IPS DF 6.9 (cell line): ENCODE measurements around the gene HEBP2.

Source experiments
- DNase-seq: peaks from one replicate; pipeline ENCODE4 v3.0.0-alpha.2; 2013; ENCODE audit warnings: low read depth, low spot score
- H3K27ac ChIP-seq: one replicate; pipeline ENCODE4 v1.5.1; 2013; ENCODE audit warnings: low read length, control low read depth
- H3K27me3 ChIP-seq: 2 replicates; pipeline ENCODE4 v1.6.1; 2013; ENCODE audit warnings: mild to moderate bottlenecking, low read length; ENCODE audit not compliant: control insufficient read depth, insufficient read depth
- H3K36me3 ChIP-seq: 2 replicates; pipeline ENCODE4 v1.6.1; 2013; ENCODE audit warnings: low read length; ENCODE audit not compliant: control insufficient read depth, insufficient read depth
- H3K4me1 ChIP-seq: 2 replicates; pipeline ENCODE4 v1.6.1; 2013; ENCODE audit warnings: low read length; ENCODE audit not compliant: control insufficient read depth, insufficient read depth
- H3K4me3 ChIP-seq: 2 replicates; pipeline ENCODE4 v1.5.1; 2013; ENCODE audit warnings: mild to moderate bottlenecking, low read length
- H3K9me3 ChIP-seq: 2 replicates; pipeline ENCODE4 v1.6.1; 2013; ENCODE audit warnings: low read length, inconsistent platforms; ENCODE audit not compliant: control insufficient read depth, insufficient read depth
- WGBS: extraction: QIAGEN DNeasy Blood & Tissue Kit; methylation state at CpG from one replicate; pipeline ENCODE4 v1.1.7; 2013; ENCODE audit warnings: mixed read lengths, missing lambda C conversion rate; ENCODE audit not compliant: insufficient read length, insufficient coverage; 5-methylcytosine and 5-hydroxymethylcytosine counted together

HEBP2 gene

DNA sequence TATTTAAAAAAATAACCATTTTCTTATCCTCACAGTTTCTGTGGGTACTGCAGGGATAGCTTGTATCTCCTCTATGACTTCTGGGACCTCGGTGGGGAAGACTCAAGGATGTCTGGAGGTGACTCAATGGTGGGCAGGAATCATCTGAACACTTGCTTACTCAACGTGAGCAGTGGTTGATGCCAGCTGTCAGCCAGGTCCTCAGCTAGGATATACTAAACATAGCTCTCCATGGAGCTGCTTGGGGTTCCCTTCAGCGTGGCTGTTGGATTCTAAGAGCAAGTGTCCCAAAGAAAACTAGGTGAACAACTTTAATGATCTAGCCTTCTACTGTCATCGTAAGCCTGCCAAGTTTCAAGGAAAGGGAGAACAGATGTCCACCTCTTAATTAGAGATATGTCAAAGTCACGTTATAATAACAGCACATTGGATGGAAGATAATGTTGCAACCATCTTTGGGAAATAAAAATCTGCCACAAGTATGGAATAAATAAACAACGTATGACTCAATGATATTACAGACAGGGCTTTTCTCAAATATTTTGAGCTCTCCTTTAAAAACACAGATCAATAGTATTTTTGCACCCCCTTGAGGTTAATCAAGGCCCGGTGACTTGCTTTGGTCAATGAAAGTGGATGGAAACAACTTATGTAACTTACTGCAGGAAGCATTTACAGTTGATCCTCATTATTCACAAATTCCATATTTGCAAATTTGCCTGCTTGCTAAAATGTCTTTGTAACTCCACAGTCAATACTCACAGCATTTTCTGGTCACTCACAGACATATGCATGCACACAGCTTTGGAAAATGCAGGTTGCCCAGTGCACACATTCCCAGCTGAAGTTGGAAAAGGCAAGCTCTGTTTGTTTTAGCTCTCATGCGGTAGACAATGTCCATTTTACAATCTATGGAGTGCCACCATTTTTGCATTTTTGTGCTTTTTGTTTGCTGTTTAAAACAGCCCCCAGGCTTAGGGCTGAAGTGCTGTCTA lies 6.6 kb upstream of the HEBP2 start:
- Histone ChIP-seq H3K4me1 (no peaks in the 10 kb centered on the region), H3K4me3 (no peak overlapping the region), H3K27me3 (no peaks in the 10 kb centered on the region), H3K9me3 (no peaks in the 10 kb centered on the region), H3K27ac (no peak overlapping the region), H3K36me3 (no peaks in the 10 kb centered on the region)
- no CpG with 5 or more reads among the region's 8 CpGs for WGBS
- DNase-seq: no peak

DNA sequence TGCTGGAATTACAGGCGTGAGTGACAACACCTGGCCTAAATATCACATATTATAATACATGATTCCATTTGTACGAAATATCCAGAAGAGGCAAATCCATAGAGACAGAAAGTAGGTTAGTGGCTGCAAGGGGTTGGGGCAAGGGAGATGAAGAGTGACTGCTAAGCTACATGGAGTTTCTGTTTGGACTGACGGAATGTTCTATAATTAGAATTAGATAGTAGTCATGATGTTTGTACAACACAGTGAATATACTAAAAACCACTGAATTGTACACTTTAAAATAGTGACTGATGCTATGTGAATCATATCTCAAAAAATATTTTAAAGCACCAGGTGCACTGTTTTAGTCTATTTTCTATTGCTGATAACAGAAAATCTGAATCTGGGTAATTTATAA lies 3.7 kb upstream of the HEBP2 start:
- DNase-seq: no peak
- WGBS: no CpG with 5 or more reads among the region's 3 CpGs
- no peak overlapping the region for H3K27ac ChIP-seq

GRCh38 chr6:138401960-138402837 lies 1.8 kb upstream of the HEBP2 start:
- no peak overlapping the region for H3K4me3 ChIP-seq
- H3K36me3 ChIP-seq: no peaks in the 10 kb centered on the region
- no peaks in the 10 kb centered on the region for H3K27me3 ChIP-seq
- DNase-seq: no peak
- peaks cover 3% of the 10 kb centered on the region; the same call in 1 of the 2 replicates for H3K4me1 ChIP-seq
- no peak overlapping the region for H3K27ac ChIP-seq
- WGBS: no CpG with 5 or more reads among the region's 14 CpGs
- H3K9me3 ChIP-seq: no peaks in the 10 kb centered on the region

More for the DNA sequence above, 3.7 kb upstream of the HEBP2 start:
- Histone ChIP-seq H3K4me1 (peaks cover 3% of the 10 kb centered on the region; the same call in 1 of the 2 replicates), H3K9me3 (no peaks in the 10 kb centered on the region), H3K4me3 (no peak overlapping the region), H3K27me3 (no peaks in the 10 kb centered on the region), H3K36me3 (no peaks in the 10 kb centered on the region)

- peaks cover 3% of the 10 kb centered on the region; the same call in 1 of the 2 replicates for H3K4me1 ChIP-seq
- DNase-seq: no peak
- H3K27ac ChIP-seq: no peak overlapping the region
- H3K4me3 ChIP-seq: no peak overlapping the region
- peaks cover 5% of the 10 kb centered on the region; the same call in 1 of the 2 replicates for H3K36me3 ChIP-seq
- WGBS: no CpG with 5 or more reads among the region's 8 CpGs
- H3K9me3 ChIP-seq: no peaks in the 10 kb centered on the region
- no peaks in the 10 kb centered on the region for H3K27me3 ChIP-seq
Measured at GRCh38 chr6:138402838-138403187, 1.2 kb upstream of the HEBP2 start.

GRCh38 chr6:138403324-138403800 lies 661 bp upstream of the HEBP2 start:
- no CpG with 5 or more reads among the region's 30 CpGs for WGBS
- no peak overlapping the region for H3K27ac ChIP-seq
- DNase-seq: no peak

DNA sequence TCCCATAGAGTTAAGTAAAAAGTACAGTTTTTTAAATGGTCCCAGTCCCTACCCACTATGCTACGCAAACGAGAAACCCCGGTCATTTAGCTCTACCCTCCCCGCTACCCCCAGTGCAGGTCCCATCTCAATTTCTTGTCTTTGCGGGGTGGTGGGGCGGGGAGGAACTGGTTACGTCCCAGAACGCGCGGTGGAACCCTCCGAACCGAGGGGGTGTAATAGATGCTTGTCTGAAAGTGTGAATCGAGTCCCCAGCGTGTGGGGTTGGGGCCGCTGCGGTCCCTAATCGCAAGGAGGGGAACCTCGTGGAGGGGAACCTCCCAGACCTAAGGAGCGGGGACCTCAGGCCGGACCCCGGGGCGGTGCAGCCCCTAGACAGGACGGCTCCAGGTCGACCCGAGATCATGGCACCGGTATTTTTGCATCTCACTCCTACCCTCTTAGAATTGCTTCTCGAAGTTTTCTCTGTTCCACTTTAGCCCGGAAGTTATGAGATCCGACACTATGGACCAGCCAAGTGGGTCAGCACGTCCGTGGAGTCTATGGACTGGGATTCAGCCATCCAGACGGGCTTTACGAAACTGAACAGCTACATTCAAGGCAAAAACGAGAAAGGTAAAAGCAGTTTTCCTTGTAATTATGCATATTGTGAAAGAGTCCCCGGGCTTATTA lies 779 bp downstream of the HEBP2 start:
- H3K9me3 ChIP-seq: no peaks in the 10 kb centered on the region
- H3K4me1 ChIP-seq: peaks cover 3% of the 10 kb centered on the region; the same call in 1 of the 2 replicates
- H3K27me3 ChIP-seq: no peaks in the 10 kb centered on the region
- no peak overlapping the region for H3K27ac ChIP-seq
- DNase-seq: no peak
- no CpG with 5 or more reads among the region's 35 CpGs for WGBS
- H3K4me3 ChIP-seq: peak overlapping the region; percentile 76; the same call in 1 of the 2 replicates
- peaks cover 5% of the 10 kb centered on the region; the same call in 1 of the 2 replicates for H3K36me3 ChIP-seq

More at GRCh38 chr6:138403324-138403800, 661 bp upstream of the HEBP2 start:
- H3K9me3 ChIP-seq: no peaks in the 10 kb centered on the region
- peaks cover 5% of the 10 kb centered on the region; the same call in 1 of the 2 replicates for H3K36me3 ChIP-seq
- H3K4me1 ChIP-seq: peaks cover 3% of the 10 kb centered on the region; the same call in 1 of the 2 replicates
- H3K27me3 ChIP-seq: no peaks in the 10 kb centered on the region
- H3K4me3 ChIP-seq: peak overlapping the region; percentile 67; the same call in 1 of the 2 replicates

- Histone ChIP-seq H3K4me3 (no peak overlapping the region), H3K36me3 (peaks cover 5% of the 10 kb centered on the region; the same call in 1 of the 2 replicates), H3K27ac (no peak overlapping the region), H3K27me3 (no peaks in the 10 kb centered on the region), H3K4me1 (peaks cover 3% of the 10 kb centered on the region; the same call in 1 of the 2 replicates), H3K9me3 (no peaks in the 10 kb centered on the region)
- no peak for DNase-seq
- no CpG with 5 or more reads among the region's 5 CpGs for WGBS
Measured at GRCh38 chr6:138405816-138406413, 1.9 kb downstream of the HEBP2 start.

DNA sequence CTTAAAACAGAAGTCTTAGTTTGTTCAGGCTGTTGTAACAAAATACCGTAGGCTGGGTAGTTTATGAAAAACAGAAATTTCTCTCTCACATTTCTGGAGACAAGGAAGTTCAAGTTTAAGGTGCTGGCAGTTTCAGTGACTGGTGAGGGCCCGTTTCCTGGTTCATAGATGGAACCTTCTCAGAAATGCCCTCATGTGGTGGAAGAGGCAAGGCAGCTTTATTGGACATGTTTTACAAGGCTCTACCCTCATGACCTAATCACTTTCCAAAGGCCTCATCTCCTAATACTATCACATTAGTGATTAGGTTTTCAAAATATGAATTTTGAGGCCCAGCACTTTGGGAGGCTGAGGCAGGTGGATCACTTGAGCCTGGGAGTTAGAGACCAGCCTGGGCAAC lies 2.4 kb downstream of the HEBP2 start:
- no peaks in the 10 kb centered on the region for H3K9me3 ChIP-seq
- no peak overlapping the region for H3K27ac ChIP-seq
- no CpG with 5 or more reads among the region's 2 CpGs for WGBS
- no peak overlapping the region for H3K4me3 ChIP-seq
- DNase-seq: no peak
- peaks cover 3% of the 10 kb centered on the region; the same call in 1 of the 2 replicates for H3K4me1 ChIP-seq
- no peaks in the 10 kb centered on the region for H3K27me3 ChIP-seq
- H3K36me3 ChIP-seq: peaks cover 5% of the 10 kb centered on the region; the same call in 1 of the 2 replicates

DNA sequence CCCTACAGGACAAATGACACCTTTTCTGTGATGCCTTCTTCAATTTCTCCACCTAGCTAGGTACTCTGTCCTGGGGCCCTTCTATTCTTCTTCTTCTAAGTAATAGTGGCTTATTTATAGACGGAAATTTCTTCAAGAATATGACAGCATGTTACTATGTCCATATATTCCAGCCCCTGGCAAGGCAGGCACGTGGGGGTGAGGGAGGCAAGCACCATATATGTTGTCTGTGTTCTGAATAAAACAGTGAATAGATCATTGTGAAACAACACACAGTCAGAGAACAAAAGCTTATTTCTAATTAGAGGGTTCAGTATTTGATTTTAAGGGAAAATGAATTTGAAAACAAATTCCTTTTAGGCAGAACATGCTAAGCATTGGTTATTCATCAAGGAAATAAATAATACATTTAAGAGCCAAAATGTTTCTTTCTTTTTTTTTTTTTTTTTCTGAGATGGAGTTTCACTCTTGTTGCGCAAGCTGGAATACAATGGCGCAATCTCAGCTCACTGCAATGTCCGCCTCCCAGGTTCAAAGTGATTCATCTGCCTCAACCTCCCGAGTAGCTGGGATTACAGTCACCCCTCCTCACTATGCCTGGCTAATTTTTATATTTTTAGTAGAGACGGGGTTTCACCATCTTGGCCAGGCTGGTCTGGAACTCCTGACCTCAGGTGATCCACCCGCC lies 6.2 kb downstream of the HEBP2 start:
- Histone ChIP-seq H3K4me1 (no peaks in the 10 kb centered on the region; the same call in 1 of the 2 replicates), H3K27ac (no peak overlapping the region), H3K27me3 (no peaks in the 10 kb centered on the region), H3K4me3 (no peak overlapping the region), H3K36me3 (peaks cover 7% of the 10 kb centered on the region; the same call in 1 of the 2 replicates), H3K9me3 (no peaks in the 10 kb centered on the region)
- no peak for DNase-seq
- WGBS: no CpG with 5 or more reads among the region's 8 CpGs
